Neural cell (in vitro differentiated cells): ENCODE data around the gene NR5A1. TPM values are rescaled to one million over a fixed set of nuclear protein-coding genes. Genes with fewer than 3 reads are reported as not detected.

Experiments
- H2AFZ ChIP-seq: fragments of 200-600, 300-800 bp; sonication (generic), shearing (Covaris generic); 2 replicates; pipeline ENCODE4 v1.6.0; 2014; ENCODE audit warnings: low read depth, mild to moderate bottlenecking, antibody characterized with exemption, low read length, moderate library complexity
- H3F3A ChIP-seq: fragments of 200-600 bp; shearing (Covaris generic); 2 replicates; pipeline ENCODE4 v1.6.1; 2016; ENCODE audit warnings: mild to moderate bottlenecking, moderate library complexity, mixed read lengths, antibody characterized with exemption, low read length; ENCODE audit not compliant: insufficient read depth, poor library complexity, severe bottlenecking
- H3K27ac ChIP-seq: fragments of 200-600, 300-800 bp; sonication (generic), shearing (Covaris generic); 2 replicates; pipeline ENCODE4 v1.5.1; 2014; ENCODE audit warnings: mild to moderate bottlenecking, low read length, moderate library complexity
- H3K27me3 ChIP-seq: fragments of 300-800, 200-600 bp; sonication (generic), shearing (Covaris generic); 2 replicates; pipeline ENCODE4 v1.6.0; 2014; ENCODE audit warnings: mild to moderate bottlenecking, low read depth, low read length, moderate library complexity; ENCODE audit not compliant: insufficient read depth
- H3K36me3 ChIP-seq: fragments of 300-800, 200-600 bp; sonication (generic), shearing (Covaris generic); 2 replicates; pipeline ENCODE4 v1.5.1; 2014; ENCODE audit warnings: mild to moderate bottlenecking, antibody characterized with exemption, low read length, moderate library complexity; ENCODE audit not compliant: insufficient read depth
- H3K4me2 ChIP-seq: fragments of 300-800, 200-600 bp; sonication (generic), shearing (Covaris generic); 2 replicates; pipeline ENCODE4 v1.6.0; 2014; ENCODE audit warnings: mild to moderate bottlenecking, low read length
- H3K4me3 ChIP-seq: fragments of 300-800, 200-600 bp; sonication (generic), shearing (Covaris generic); 2 replicates; pipeline ENCODE4 v1.5.1; 2014; ENCODE audit warnings: mild to moderate bottlenecking, low read length, moderate library complexity
- H3K79me2 ChIP-seq: fragments of 200-600 bp; shearing (Covaris generic); replicated peaks from 2 replicates; pipeline ENCODE4 v1.6.0; 2014; ENCODE audit warnings: mild to moderate bottlenecking, low read length, moderate library complexity; ENCODE audit not compliant: insufficient read depth
- H3K9ac ChIP-seq: fragments of 300-800, 200-600 bp; sonication (generic), shearing (Covaris generic); 2 replicates; pipeline ENCODE4 v1.6.1; 2016; ENCODE audit warnings: mild to moderate bottlenecking, low read length, mixed read lengths
- H3K9me2 ChIP-seq: fragments of 200-600 bp; shearing (Covaris generic); 2 replicates; pipeline ENCODE4 v1.6.1; 2016; ENCODE audit warnings: mild to moderate bottlenecking, low read length, mixed read lengths; ENCODE audit not compliant: insufficient read depth
- H3K9me3 ChIP-seq: fragments of 200-600, 300-800 bp; sonication (generic), shearing (Covaris generic); 2 replicates; pipeline ENCODE4 v1.6.1; 2016; ENCODE audit warnings: mild to moderate bottlenecking, mixed run types, low read length, moderate library complexity, mixed read lengths
- H4K20me1 ChIP-seq: fragments of 200-600 bp; shearing (Covaris generic); 2 replicates; pipeline ENCODE4 v1.6.1; 2016; ENCODE audit warnings: mild to moderate bottlenecking, mixed run types; ENCODE audit not compliant: insufficient read depth
- CTCF ChIP-seq: fragments of 450-650 bp; IDR thresholded peaks from 2 replicates; pipeline ENCODE4 v1.5.1; 2014; ENCODE audit warnings: antibody characterized with exemption, mild to moderate bottlenecking, moderate library complexity; ENCODE audit not compliant: poor library complexity, severe bottlenecking
- EP300 ChIP-seq: fragments of 450-650 bp; conservative IDR thresholded peaks from 2 replicates; pipeline ENCODE4 v1.6.1; 2014; ENCODE audit warnings: antibody characterized with exemption, mild to moderate bottlenecking, moderate library complexity; ENCODE audit not compliant: poor library complexity, severe bottlenecking
- POLR2AphosphoS5 ChIP-seq: IDR thresholded peaks from 2 replicates; pipeline ENCODE4 v1.6.1; 2012
- SMC3 ChIP-seq: fragments of 450-650 bp; conservative IDR thresholded peaks from 2 replicates; pipeline ENCODE4 v1.6.1; 2014; ENCODE audit warnings: antibody characterized with exemption, mild to moderate bottlenecking, moderate library complexity; ENCODE audit not compliant: poor library complexity
- polyA plus RNA-seq: library from polyadenylated mRNA; depleted of rRNA; stranded (reverse); fragments of >200 nt; gene quantifications from 2 replicates; pipeline ENCODE4 v1.2.3, GENCODE V29; 2014

Gene NR5A1
- polyA plus RNA-seq, 1 donor from 2014 or later: 0.09 TPM

- H3K79me2 ChIP-seq: no peaks in the 10 kb centered on the region
- no peaks in the 10 kb centered on the region for H3K9me2 ChIP-seq
- no peaks in the 10 kb centered on the region for H3K9me3 ChIP-seq
- no peak overlapping the region for H3K4me2 ChIP-seq
- H2AFZ ChIP-seq: no peak overlapping the region
- no peaks in the 10 kb centered on the region for H3K27me3 ChIP-seq
- H3K4me3 ChIP-seq: no peak overlapping the region
- TF ChIP-seq CTCF (no peak), EP300 (no peak), SMC3 (no peak), POLR2AphosphoS5 (no peak)
- no peaks in the 10 kb centered on the region for H4K20me1 ChIP-seq
- H3K27ac ChIP-seq: no peak overlapping the region
- H3K9ac ChIP-seq: no peak overlapping the region
- H3K36me3 ChIP-seq: no peaks in the 10 kb centered on the region
- no peaks in the 10 kb centered on the region for H3F3A ChIP-seq
These were observed 70.9 kb downstream of the NR5A1 start for GRCh38 chr9:124436320-124436719.

Other genes starting within 250 kb of the NR5A1 start
- 3.8 and 4.6 TPM in 2 replicates for gene NEK6, start 249.4 kb downstream of the NR5A1 start, polyA plus RNA-seq
- gene PSMB7, start 92.0 kb downstream of the NR5A1 start, polyA plus RNA-seq: 363 and 388 TPM in 2 replicates
- not detected in 2 replicates for gene ADGRD2, start 56.9 kb downstream of the NR5A1 start, polyA plus RNA-seq